ENCODE data around the gene MAN1A1.

DNA sequence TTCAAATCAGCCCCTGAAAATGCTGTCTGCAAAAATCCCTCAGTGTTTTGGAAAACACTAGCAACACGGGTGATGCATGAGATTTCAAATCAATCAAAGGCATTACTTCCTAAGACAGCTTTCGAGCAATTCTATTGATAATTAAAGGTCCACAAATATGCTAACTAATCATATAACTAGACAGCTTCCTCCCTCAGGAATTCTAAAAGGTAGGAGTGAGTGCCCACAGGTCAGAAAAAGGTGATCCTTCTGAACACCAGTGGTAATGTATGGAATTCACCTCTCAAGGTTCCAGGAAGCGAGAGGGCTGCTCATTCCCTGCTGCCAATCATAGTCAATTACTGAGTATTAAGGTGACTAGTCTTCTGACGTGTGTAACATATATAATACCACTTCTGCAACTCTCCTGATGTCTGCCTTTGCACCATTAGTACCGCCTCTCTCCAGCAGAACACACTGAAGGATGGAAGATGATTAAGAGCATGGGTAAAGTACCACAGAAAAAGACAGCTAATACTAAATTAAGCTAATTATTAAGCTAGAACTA is 16.4 kb downstream of the MAN1A1 start:
- TF ChIP-seq POLR2A (IDR thresholded peaks at IDR 0.05; ENCODE audit: low read length) (no peak), GATA1 (IDR thresholded peaks at IDR 0.05; ENCODE audit: low read depth, low read length) (no peak)

All from erythroblast (primary cell).